ENCODE data around the gene HDAC1.

The HDAC1 gene

GRCh38 chr1:32373996-32374592, 82.2 kb downstream of the HDAC1 start:
- ATAC-seq (replicated peaks) (peak; percentile 40 to 53), DNase-seq (no peak)
- Mint-ChIP-seq H3K4me1 (peaks cover 26 to 29% of the 10 kb centered on the region in 2 donors), H3K36me3 (peaks cover 39 to 61% of the 10 kb centered on the region in 2 donors), H3K27ac (peak overlapping the region; percentile 81), H3K27me3 (no peaks in the 10 kb centered on the region), H3K4me3 (no peak overlapping the region), H3K9me3 (no peaks in the 10 kb centered on the region)

- H3K4me1 Mint-ChIP-seq = peaks cover 29 to 30% of the 10 kb centered on the region in 2 donors
- no peaks in the 10 kb centered on the region for H3K9me3 Mint-ChIP-seq
- H3K36me3 Mint-ChIP-seq = peaks cover 48 to 72% of the 10 kb centered on the region in 2 donors
- DNase-seq (no peak), ATAC-seq (replicated peaks) (no peak)
- H3K27ac Mint-ChIP-seq = no peak overlapping the region
- H3K4me3 Mint-ChIP-seq = no peak overlapping the region
- H3K27me3 Mint-ChIP-seq = no peaks in the 10 kb centered on the region
Measured at GRCh38 chr1:32376199-32376598, 84.3 kb downstream of the HDAC1 start.

GRCh38 chr1:32377541-32378220, 85.8 kb downstream of the HDAC1 start:
- ATAC-seq (replicated peaks) (no peak), DNase-seq (no peak)
- Mint-ChIP-seq H3K36me3 (peaks cover 48 to 68% of the 10 kb centered on the region in 2 donors), H3K9me3 (no peaks in the 10 kb centered on the region), H3K27ac (no peak overlapping the region), H3K27me3 (no peaks in the 10 kb centered on the region), H3K4me1 (peaks cover 17 to 18% of the 10 kb centered on the region in 2 donors), H3K4me3 (no peak overlapping the region)

- H3K4me1 Mint-ChIP-seq = peaks cover 0 to 5% of the 10 kb centered on the region in 2 donors
- no peak overlapping the region for H3K4me3 Mint-ChIP-seq
- H3K9me3 Mint-ChIP-seq = no peaks in the 10 kb centered on the region
- no peak for DNase-seq
- peaks cover 43 to 53% of the 10 kb centered on the region in 2 donors for H3K36me3 Mint-ChIP-seq
- no peak overlapping the region for H3K27ac Mint-ChIP-seq
- H3K27me3 Mint-ChIP-seq = no peaks in the 10 kb centered on the region
- no peak for ATAC-seq (replicated peaks)
Measured at GRCh38 chr1:32380057-32380456, 88.2 kb downstream of the HDAC1 start.
